ENCODE measurements around the gene UCK2. TPM values are rescaled to one million over a fixed set of nuclear protein-coding genes. Genes with fewer than 3 reads are reported as not detected.
"Not testable (repeated sequence)": the region's sequence is repeated elsewhere in the genome, so short reads cannot be mapped to it uniquely, and the experiment has no call there.

UCK2 gene
- total RNA-seq, 1 experiment from 2014 or later, result 77.9 TPM

- peaks cover 0 to 4% (median 0%) of the 10 kb centered on the region in 3 experiments; a peak in 2 of 7 replicates for H3K36me3 Mint-ChIP-seq (ENCODE audit: insufficient read depth in 1 of 3, low read depth in 3 of 3)
- no peak for TF ChIP-seq CTCF (conservative IDR thresholded peaks at IDR 0.05)
- H3K27ac ChIP-seq (ENCODE audit: insufficient read length, low read depth, low read length), result no peak overlapping the region
- no peak overlapping the region for H2AK5ac ChIP-seq (ENCODE audit: insufficient read length, low read length)
- H3K79me1 ChIP-seq (ENCODE audit: insufficient read depth, low read depth, low read length, poor library complexity, severe bottlenecking), result no peaks in the 10 kb centered on the region
- no peak overlapping the region for H3K56ac ChIP-seq (ENCODE audit: insufficient read length, low read depth, low read length)
- peaks cover 7% of the 10 kb centered on the region for H3K27me3 Mint-ChIP-seq (ENCODE audit: low read depth)
- no peak overlapping the region for H3K4ac ChIP-seq (ENCODE audit: low read depth, low read length)
- H2BK20ac ChIP-seq (ENCODE audit: low read depth, low read length, poor library complexity, severe bottlenecking), result no peak overlapping the region
- H3K23ac ChIP-seq (ENCODE audit: insufficient read length, low read depth, low read length), result no peak overlapping the region
- H3K79me2 ChIP-seq (ENCODE audit: insufficient read depth, low read length), result no peaks in the 10 kb centered on the region
- H3K9me3 Mint-ChIP-seq, result peaks cover 20 to 29% of the 10 kb centered on the region in 2 experiments
- H4K20me1 ChIP-seq (ENCODE audit: control insufficient read depth, insufficient read depth, insufficient read length), result no peaks in the 10 kb centered on the region
- H2BK120ac ChIP-seq (ENCODE audit: low read depth, low read length, poor library complexity, severe bottlenecking), result no peak overlapping the region
- no peak overlapping the region for H3K4me2 ChIP-seq (ENCODE audit: insufficient read depth, insufficient read length, low read length)
- no peaks in the 10 kb centered on the region for H3K9me3 ChIP-seq (ENCODE audit: control insufficient read depth, low read depth, low read length)
- H2BK12ac ChIP-seq (ENCODE audit: insufficient read length, low read depth, low read length), result no peak overlapping the region
- H3K4me1 Mint-ChIP-seq, result no peaks in the 10 kb centered on the region
- H3K23me2 ChIP-seq (ENCODE audit: insufficient read length, low read depth, low read length, poor library complexity, severe bottlenecking), result no peaks in the 10 kb centered on the region
- H2BK15ac ChIP-seq (ENCODE audit: low read depth, low read length), result no peak overlapping the region
- no peak for DNase-seq
- H3K18ac ChIP-seq (ENCODE audit: insufficient read length, low read depth, low read length), result no peak overlapping the region
- H2AFZ ChIP-seq (ENCODE audit: low read length), result no peak overlapping the region
- no peaks in the 10 kb centered on the region for H3K4me1 ChIP-seq (ENCODE audit: insufficient read depth, low read length)
- H3K4me3 Mint-ChIP-seq, result no peak overlapping the region
- no peak overlapping the region for H3K27ac Mint-ChIP-seq
- H4K8ac ChIP-seq (replicated peaks; ENCODE audit: insufficient read length, low read depth, low read length), result no peak overlapping the region
- no peak overlapping the region for H2BK5ac ChIP-seq (ENCODE audit: insufficient read length, low read length)
- no peaks in the 10 kb centered on the region for H3K27me3 ChIP-seq (ENCODE audit: insufficient read depth, low read length)
- H3K14ac ChIP-seq (ENCODE audit: insufficient read depth, low read length), result no peak overlapping the region
- H3K9ac ChIP-seq (ENCODE audit: extremely low read depth, insufficient read length, low read length), result no peak overlapping the region
- no peak overlapping the region for H3T11ph ChIP-seq (ENCODE audit: low read length)
- H4K91ac ChIP-seq (ENCODE audit: insufficient read length, low read depth, low read length), result no peak overlapping the region
- no peak overlapping the region for H4K5ac ChIP-seq (ENCODE audit: insufficient read length, low read depth, low read length)
These were observed 28.0 kb upstream of the UCK2 start for GRCh38 chr1:165799387-165799786.

GRCh38 chr1:165804513-165804912, 22.9 kb upstream of the UCK2 start:
- not testable (repeated sequence) for DNase-seq; H4K5ac ChIP-seq (ENCODE audit: insufficient read length, low read depth, low read length); H3K79me2 ChIP-seq (ENCODE audit: insufficient read depth, low read length); H2AK5ac ChIP-seq (ENCODE audit: insufficient read length, low read length); H3K23me2 ChIP-seq (ENCODE audit: insufficient read length, low read depth, low read length, poor library complexity, severe bottlenecking); H4K20me1 ChIP-seq (ENCODE audit: control insufficient read depth, insufficient read depth, insufficient read length); H3K4me1 ChIP-seq (ENCODE audit: insufficient read depth, low read length); H3K14ac ChIP-seq (ENCODE audit: insufficient read depth, low read length); H3K27ac Mint-ChIP-seq; H2BK15ac ChIP-seq (ENCODE audit: low read depth, low read length); H3K18ac ChIP-seq (ENCODE audit: insufficient read length, low read depth, low read length); H2BK120ac ChIP-seq (ENCODE audit: low read depth, low read length, poor library complexity, severe bottlenecking); H3K27ac ChIP-seq (ENCODE audit: insufficient read length, low read depth, low read length); H3K36me3 Mint-ChIP-seq (ENCODE audit: insufficient read depth in 1 of 3, low read depth in 3 of 3); H3K4me3 Mint-ChIP-seq; H3T11ph ChIP-seq (ENCODE audit: low read length); H3K4me2 ChIP-seq (ENCODE audit: insufficient read depth, insufficient read length, low read length); H3K9me3 ChIP-seq (ENCODE audit: control insufficient read depth, low read depth, low read length); H3K23ac ChIP-seq (ENCODE audit: insufficient read length, low read depth, low read length); H3K4me1 Mint-ChIP-seq; H3K27me3 ChIP-seq (ENCODE audit: insufficient read depth, low read length); H2BK12ac ChIP-seq (ENCODE audit: insufficient read length, low read depth, low read length); H2BK20ac ChIP-seq (ENCODE audit: low read depth, low read length, poor library complexity, severe bottlenecking); H2BK5ac ChIP-seq (ENCODE audit: insufficient read length, low read length); H3K9ac ChIP-seq (ENCODE audit: extremely low read depth, insufficient read length, low read length); H3K56ac ChIP-seq (ENCODE audit: insufficient read length, low read depth, low read length); H3K4ac ChIP-seq (ENCODE audit: low read depth, low read length); H3K79me1 ChIP-seq (ENCODE audit: insufficient read depth, low read depth, low read length, poor library complexity, severe bottlenecking); H4K91ac ChIP-seq (ENCODE audit: insufficient read length, low read depth, low read length); H4K8ac ChIP-seq (replicated peaks; ENCODE audit: insufficient read length, low read depth, low read length); H2AFZ ChIP-seq (ENCODE audit: low read length); H3K27me3 Mint-ChIP-seq (ENCODE audit: low read depth)
- peaks cover 14 to 24% of the 10 kb centered on the region in 2 experiments for H3K9me3 Mint-ChIP-seq
- no CpG with 5 or more reads among the region's 1 CpG for WGBS (ENCODE audit: extremely low coverage, insufficient read length, low lambda C conversion rate)
